GM20431 (cell line): ENCODE results near the gene MPP3.
"Not testable (repeated sequence)": the region's sequence is repeated elsewhere in the genome, so short reads cannot be mapped to it uniquely, and the experiment has no call there.

Experiments used
- in situ Hi-C: fragments of 300-500 bp; cut with MseI, MboI; formaldehyde crosslinking; loops from one replicate; pipeline ENCODE4 v1.15.0; 2020; ENCODE audit warnings: low sequenced_read_pairs; ENCODE audit not compliant: unreplicated experiment

MPP3 gene

GRCh38 chr17:43864161-43864984, 31.4 kb upstream of the MPP3 start:
- in situ Hi-C loops = no loop called here

GRCh38 chr17:43861960-43862359, 29.0 kb upstream of the MPP3 start:
- in situ Hi-C loops = no loop called here

GRCh38 chr17:43860927-43861622, 28.1 kb upstream of the MPP3 start:
- in situ Hi-C loops = no loop called here

- in situ Hi-C loops = no loop called here
Measured at GRCh38 chr17:43860077-43860725, 27.3 kb upstream of the MPP3 start.

GRCh38 chr17:43857957-43858600, 25.1 kb upstream of the MPP3 start:
- in situ Hi-C loops = no loop called here

- in situ Hi-C loops = no loop called here
Measured at GRCh38 chr17:43857141-43857540, 24.2 kb upstream of the MPP3 start.

- in situ Hi-C loops = no loop called here
Measured at GRCh38 chr17:43856141-43856540, 23.2 kb upstream of the MPP3 start.

- in situ Hi-C loops = no loop called here
Measured at GRCh38 chr17:43855061-43855460, 22.1 kb upstream of the MPP3 start.

- in situ Hi-C loops = no loop called here
Measured at GRCh38 chr17:43854498-43854897, 21.6 kb upstream of the MPP3 start.

GRCh38 chr17:43853546-43853945, 20.6 kb upstream of the MPP3 start:
- in situ Hi-C loops = no loop called here

- in situ Hi-C loops = no loop called here
Measured at GRCh38 chr17:43852571-43852970, 19.6 kb upstream of the MPP3 start.

- in situ Hi-C loops = no loop called here
Measured at GRCh38 chr17:43849116-43849515, 16.2 kb upstream of the MPP3 start.

GRCh38 chr17:43848601-43849000, 15.7 kb upstream of the MPP3 start:
- in situ Hi-C loops = no loop called here

- in situ Hi-C loops = no loop called here
Measured at GRCh38 chr17:43846963-43847371, 14.0 kb upstream of the MPP3 start, which contains the start of gene CD300LG. TSS of gene CD300LG (plus strand) at chr17:43847176. CDS start at chr17:43847217, 41 bp downstream.

GRCh38 chr17:43846221-43846712, 13.3 kb upstream of the MPP3 start:
- in situ Hi-C loops = no loop called here

- in situ Hi-C loops = no loop called here
Measured at GRCh38 chr17:43845766-43846165, 12.8 kb upstream of the MPP3 start.

GRCh38 chr17:43844241-43844640, 11.3 kb upstream of the MPP3 start:
- in situ Hi-C loops = no loop called here

- in situ Hi-C loops = no loop called here
Measured at GRCh38 chr17:43842975-43843325, 10.0 kb upstream of the MPP3 start.

GRCh38 chr17:43842091-43842974, 9.4 kb upstream of the MPP3 start:
- in situ Hi-C loops = not testable (repeated sequence)
